IPS-18a (cell line): ENCODE measurements around the gene KRT33A.
"Not testable (repeated sequence)": the region's sequence is repeated elsewhere in the genome, so short reads cannot be mapped to it uniquely, and the experiment has no call there.

ENCODE experiments used
- H3K27ac ChIP-seq: one replicate; pipeline ENCODE4 v1.5.1; 2013; ENCODE audit warnings: low read length
- H3K27me3 ChIP-seq: one replicate; pipeline ENCODE4 v1.6.1; 2013; ENCODE audit warnings: mild to moderate bottlenecking, low read length; ENCODE audit not compliant: control insufficient read depth, insufficient read depth
- H3K36me3 ChIP-seq: one replicate; pipeline ENCODE4 v1.6.1; 2013; ENCODE audit warnings: low read depth, low read length; ENCODE audit not compliant: control insufficient read depth
- H3K4me1 ChIP-seq: one replicate; pipeline ENCODE4 v1.6.1; 2013; ENCODE audit warnings: low read depth, low read length; ENCODE audit not compliant: control insufficient read depth
- H3K4me3 ChIP-seq: one replicate; pipeline ENCODE4 v1.5.1; 2013; ENCODE audit warnings: low read length
- H3K9ac ChIP-seq: one replicate; pipeline ENCODE4 v1.6.1; 2013; ENCODE audit warnings: mild to moderate bottlenecking, low read length, moderate library complexity
- H3K9me3 ChIP-seq: one replicate; pipeline ENCODE4 v1.6.1; 2013; ENCODE audit warnings: low read depth, low read length; ENCODE audit not compliant: control insufficient read depth

KRT33A gene

DNA sequence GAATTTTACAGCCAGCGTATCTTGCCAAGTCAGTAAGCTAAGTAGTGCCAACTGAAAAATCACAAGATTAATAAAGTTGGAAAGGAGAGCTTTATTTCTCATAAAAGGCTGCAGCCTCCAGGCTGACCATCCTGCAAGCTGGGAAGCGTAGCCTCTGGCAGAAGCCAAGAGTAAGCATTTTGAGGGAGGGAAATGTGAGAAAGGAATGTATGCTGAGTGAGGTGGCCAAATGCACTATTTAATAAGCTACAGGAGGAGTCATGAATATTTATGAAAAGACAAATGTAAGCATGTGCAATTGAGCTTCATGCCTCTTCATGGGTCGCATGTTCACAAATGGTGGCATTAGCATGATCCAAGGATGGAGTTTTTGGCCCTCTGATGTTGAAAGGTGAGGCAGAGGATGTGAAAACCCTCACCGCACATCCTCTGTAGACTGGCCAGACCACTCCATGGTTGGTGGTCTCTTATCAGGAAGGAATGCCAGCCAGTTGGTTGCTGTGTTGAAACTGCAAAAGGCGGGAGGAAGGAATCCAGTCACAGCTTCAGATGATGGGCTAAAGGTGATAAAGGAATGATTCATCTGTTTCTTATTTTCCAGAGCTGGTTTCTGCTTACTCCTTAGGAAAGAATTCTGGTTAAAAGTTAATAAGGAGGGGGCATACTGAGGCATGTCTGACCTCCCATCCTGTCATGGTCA lies 9.8 kb upstream of the KRT33A start:
- no peak overlapping the region for H3K27ac ChIP-seq
- H3K4me3 ChIP-seq, result no peak overlapping the region
- H3K36me3 ChIP-seq, result no peaks in the 10 kb centered on the region
- H3K9me3 ChIP-seq, result no peaks in the 10 kb centered on the region
- no peak overlapping the region for H3K9ac ChIP-seq
- no peaks in the 10 kb centered on the region for H3K27me3 ChIP-seq
- H3K4me1 ChIP-seq, result no peaks in the 10 kb centered on the region

DNA sequence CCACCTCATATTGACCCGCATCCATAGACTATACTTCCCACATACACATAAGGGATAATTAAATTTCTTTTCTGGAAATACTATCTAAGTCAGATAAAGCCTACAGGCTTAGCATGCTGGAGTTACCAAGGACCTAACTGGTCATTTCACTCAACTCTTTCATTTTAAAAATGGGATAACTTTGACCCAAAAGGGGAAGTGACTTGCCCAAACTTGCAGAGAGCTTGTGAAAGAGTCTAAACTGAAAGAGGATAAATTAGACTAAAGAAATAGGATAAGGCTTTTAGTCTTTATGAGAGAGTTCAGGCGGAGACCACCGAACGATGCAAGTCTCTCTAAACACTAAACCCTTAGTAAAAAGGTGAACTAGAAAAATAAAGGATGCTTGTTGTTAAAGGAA lies 3.9 kb upstream of the KRT33A start:
- Histone ChIP-seq H3K9me3 (no peaks in the 10 kb centered on the region), H3K9ac (no peak overlapping the region), H3K4me3 (no peak overlapping the region), H3K36me3 (no peaks in the 10 kb centered on the region), H3K27ac (no peak overlapping the region), H3K4me1 (no peaks in the 10 kb centered on the region), H3K27me3 (no peaks in the 10 kb centered on the region)

DNA sequence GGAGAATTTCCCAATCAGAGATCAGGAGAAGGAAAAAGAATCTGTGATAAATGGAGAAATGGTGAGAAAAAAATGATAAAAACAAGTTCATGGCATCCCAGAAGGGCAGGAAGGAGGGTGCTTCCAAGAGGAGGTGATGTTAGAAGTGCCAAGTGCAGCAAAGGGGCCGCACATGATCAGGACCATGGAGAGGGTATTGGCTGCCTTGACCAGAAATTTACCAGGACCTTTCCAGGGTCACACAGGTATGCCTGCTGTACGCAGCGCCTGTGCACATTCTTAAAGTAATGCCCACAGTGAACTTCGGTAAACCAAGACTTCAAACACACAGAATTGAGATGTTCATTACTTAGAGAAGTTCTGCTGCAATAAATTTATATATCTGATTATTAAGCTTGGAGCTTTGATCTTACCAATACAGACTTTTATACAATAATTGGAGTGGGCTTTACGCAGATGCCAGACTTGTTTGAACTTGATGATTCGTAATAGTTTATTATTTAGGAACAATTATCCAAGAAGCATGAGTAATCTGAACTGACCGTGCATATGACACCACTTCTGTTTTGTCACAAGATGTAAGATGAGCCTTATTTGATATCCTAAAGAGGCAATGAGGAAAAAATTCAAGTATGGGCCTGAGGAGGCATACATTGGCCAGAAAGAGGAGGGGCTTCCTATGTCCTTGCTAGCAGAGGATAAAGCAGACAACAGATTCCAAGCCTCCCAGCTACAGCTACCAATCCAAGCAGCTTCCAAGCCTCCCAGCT lies 2.2 kb upstream of the KRT33A start:
- Histone ChIP-seq H3K9ac (no peak overlapping the region), H3K4me1 (no peaks in the 10 kb centered on the region), H3K27me3 (no peaks in the 10 kb centered on the region), H3K4me3 (no peak overlapping the region), H3K27ac (no peak overlapping the region), H3K9me3 (no peaks in the 10 kb centered on the region), H3K36me3 (no peaks in the 10 kb centered on the region)

DNA sequence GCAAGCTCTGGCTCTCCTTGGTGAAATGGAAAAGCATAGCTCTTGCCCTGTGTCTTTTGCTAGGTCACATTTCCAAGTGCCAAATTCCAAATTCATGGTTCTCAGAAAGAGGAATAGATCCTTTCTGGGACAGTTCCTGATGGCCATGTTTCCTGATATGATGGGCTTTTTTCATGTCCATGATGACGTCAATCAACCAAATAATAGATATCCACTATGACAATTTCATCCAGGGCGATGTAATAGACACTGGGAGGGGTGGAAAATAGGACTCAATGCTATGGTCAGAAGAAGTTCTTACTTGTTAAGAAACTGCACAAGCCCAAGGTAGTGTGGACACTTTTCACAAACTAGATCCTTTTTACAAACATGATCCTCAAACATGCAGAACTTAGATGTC lies 549 bp upstream of the KRT33A start:
- Histone ChIP-seq H3K9me3 (no peaks in the 10 kb centered on the region), H3K9ac (no peak overlapping the region), H3K27ac (no peak overlapping the region), H3K4me1 (no peaks in the 10 kb centered on the region), H3K36me3 (no peaks in the 10 kb centered on the region), H3K4me3 (no peak overlapping the region), H3K27me3 (no peaks in the 10 kb centered on the region)

- no peaks in the 10 kb centered on the region for H3K27me3 ChIP-seq
- no peak overlapping the region for H3K27ac ChIP-seq
- no peaks in the 10 kb centered on the region for H3K4me1 ChIP-seq
- no peak overlapping the region for H3K4me3 ChIP-seq
- no peaks in the 10 kb centered on the region for H3K36me3 ChIP-seq
- no peak overlapping the region for H3K9ac ChIP-seq
- H3K9me3 ChIP-seq, result no peaks in the 10 kb centered on the region
Measured at GRCh38 chr17:41347869-41348760, 2.5 kb downstream of the KRT33A start.

GRCh38 chr17:41346421-41346820 lies 4.2 kb downstream of the KRT33A start:
- not testable (repeated sequence) for H3K9ac ChIP-seq, H3K9me3 ChIP-seq, H3K36me3 ChIP-seq, H3K4me1 ChIP-seq, H3K27me3 ChIP-seq, H3K4me3 ChIP-seq, H3K27ac ChIP-seq

GRCh38 chr17:41345992-41346391 lies 4.6 kb downstream of the KRT33A start:
- Histone ChIP-seq H3K4me1 (no peaks in the 10 kb centered on the region), H3K27ac (no peak overlapping the region), H3K4me3 (no peak overlapping the region), H3K27me3 (no peaks in the 10 kb centered on the region), H3K9ac (no peak overlapping the region), H3K9me3 (no peaks in the 10 kb centered on the region), H3K36me3 (no peaks in the 10 kb centered on the region)

GRCh38 chr17:41343029-41343428 lies 7.6 kb downstream of the KRT33A start:
- no peak overlapping the region for H3K9ac ChIP-seq
- no peaks in the 10 kb centered on the region for H3K36me3 ChIP-seq
- H3K4me3 ChIP-seq, result no peak overlapping the region
- no peaks in the 10 kb centered on the region for H3K4me1 ChIP-seq
- H3K27ac ChIP-seq, result no peak overlapping the region
- no peaks in the 10 kb centered on the region for H3K27me3 ChIP-seq
- no peaks in the 10 kb centered on the region for H3K9me3 ChIP-seq

- H3K4me1 ChIP-seq, result no peaks in the 10 kb centered on the region
- no peak overlapping the region for H3K4me3 ChIP-seq
Measured at GRCh38 chr17:41340934-41341861, 9.4 kb downstream of the KRT33A start.

DNA sequence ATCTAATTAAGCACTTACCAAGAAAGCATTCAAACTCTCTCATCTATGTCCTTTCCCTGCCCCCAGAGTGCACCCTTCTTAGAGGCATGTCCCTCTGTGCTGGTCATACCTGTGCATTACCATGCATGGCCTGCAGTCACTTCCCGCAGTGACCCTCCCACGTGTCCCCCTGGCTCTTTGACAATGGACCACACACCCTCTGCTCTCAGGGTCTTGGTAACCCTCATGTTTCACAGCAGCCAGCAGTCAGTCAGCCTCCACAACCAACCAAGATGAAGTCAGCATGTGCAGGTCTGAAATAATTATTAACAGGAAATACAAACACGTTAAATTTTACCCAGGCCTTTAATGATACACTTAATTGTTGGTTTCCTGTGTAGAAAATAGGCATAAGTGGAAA lies 10.1 kb downstream of the KRT33A start:
- Histone ChIP-seq H3K27me3 (no peaks in the 10 kb centered on the region), H3K4me3 (no peak overlapping the region), H3K4me1 (no peaks in the 10 kb centered on the region), H3K27ac (no peak overlapping the region), H3K36me3 (no peaks in the 10 kb centered on the region), H3K9me3 (no peaks in the 10 kb centered on the region), H3K9ac (no peak overlapping the region)

More at GRCh38 chr17:41340934-41341861, 9.4 kb downstream of the KRT33A start:
- Histone ChIP-seq H3K36me3 (no peaks in the 10 kb centered on the region), H3K27me3 (no peaks in the 10 kb centered on the region), H3K9me3 (no peaks in the 10 kb centered on the region), H3K9ac (no peak overlapping the region), H3K27ac (no peak overlapping the region)
